ENCODE data around the gene B4GALNT4. TPM values are rescaled to one million over a fixed set of nuclear protein-coding genes. Genes with fewer than 3 reads are reported as not detected.

Gene B4GALNT4
- total RNA-seq, 4 donors from 2014 or later = 7.1 to 22.2 (median 14.1) TPM

DNA sequence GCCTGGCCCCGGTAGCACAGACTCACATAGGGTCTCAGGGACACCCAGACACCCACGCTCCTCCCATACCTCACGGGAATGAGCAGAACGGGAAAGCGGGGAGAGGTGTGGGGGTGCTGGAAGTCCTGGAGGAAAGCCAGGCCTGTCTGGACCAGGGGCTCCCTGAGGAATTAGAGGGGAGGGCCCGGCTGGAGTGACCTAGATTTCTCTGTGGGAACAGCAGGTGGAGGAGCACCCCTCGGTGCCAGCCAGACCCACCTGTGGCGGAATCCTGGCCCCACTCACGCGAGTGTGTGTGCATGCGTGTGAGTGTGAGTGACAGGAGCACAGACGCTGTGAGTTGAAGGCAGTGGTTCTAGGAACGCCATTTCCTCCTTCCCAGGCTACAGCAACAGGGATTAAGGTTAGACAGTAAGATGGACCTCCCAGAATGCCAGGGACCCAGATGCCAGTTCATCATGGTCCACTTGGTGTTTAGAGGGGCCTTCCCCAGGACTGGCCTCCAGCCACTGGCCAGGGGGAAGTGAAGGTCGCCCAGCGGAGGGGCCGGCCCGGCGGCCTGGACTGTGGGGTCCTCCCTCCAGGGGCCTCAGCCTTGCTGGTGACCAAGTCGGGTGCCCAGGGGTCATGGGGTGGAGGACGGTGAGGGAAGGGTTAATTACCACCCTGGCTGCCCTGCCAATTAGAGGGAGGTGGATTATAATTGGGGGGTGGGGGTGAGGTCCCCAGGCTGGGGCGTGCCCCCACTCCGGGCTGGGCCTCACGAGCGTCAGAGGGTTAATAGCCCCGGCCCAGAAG is 25.8 kb downstream of the B4GALNT4 start:
- Histone ChIP-seq H3K36me3 (no peaks in the 10 kb centered on the region), H3K4me1 (peaks cover 0 to 35% (median 8%) of the 10 kb centered on the region in 4 donors), H3K9me3 (no peaks in the 10 kb centered on the region), H3K27me3 (peaks cover 0 to 32% of the 10 kb centered on the region in 2 donors), H3K27ac (peak overlapping the region in 2 of 4 donors; percentile 21 to 81), H3K4me3 (peak overlapping the region in 1 of 4 donors; percentile 30)
- DNase-seq (ENCODE audit: low spot score in 2 of 2) = no peak
- 64 to 73% methylated on average over 24 to 25 of the region's 25 CpGs for WGBS, 2 donors
- TF ChIP-seq EP300 (IDR thresholded peaks at IDR 0.05) = no peak
- no peak for TF ChIP-seq POLR2A (IDR thresholded peaks at IDR 0.05)

DNA sequence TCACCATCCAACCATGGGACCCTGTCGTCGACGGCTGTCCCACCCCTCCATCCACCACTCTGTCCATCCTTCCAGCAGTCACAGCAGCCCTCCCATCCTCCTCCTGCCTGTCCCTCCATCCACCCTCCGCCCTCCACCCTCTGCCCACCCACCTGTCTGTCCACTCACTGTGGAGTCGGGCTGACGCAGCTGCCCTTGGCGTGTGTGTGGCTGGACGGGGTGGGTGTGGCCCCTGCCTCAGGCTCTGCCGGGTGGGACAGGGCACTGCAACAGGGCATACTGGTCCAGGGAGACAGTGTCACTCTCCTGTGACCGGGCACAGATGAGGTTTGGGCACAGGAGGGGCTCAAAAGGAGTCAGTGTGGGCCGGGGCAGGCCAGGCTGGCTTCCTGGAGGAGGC is 26.6 kb downstream of the B4GALNT4 start:
- 61 to 70% methylated on average over 11 of the region's 11 CpGs for WGBS, 2 donors
- DNase-seq (ENCODE audit: low spot score in 2 of 2) = no peak
- H3K4me1 ChIP-seq = peaks cover 0 to 39% (median 8%) of the 10 kb centered on the region in 4 donors
- no peaks in the 10 kb centered on the region for H3K9me3 ChIP-seq
- no peak overlapping the region for H3K4me3 ChIP-seq
- H3K27me3 ChIP-seq = peaks cover 0 to 36% of the 10 kb centered on the region in 2 donors
- H3K27ac ChIP-seq = no peak overlapping the region
- TF ChIP-seq, protein P1, sequence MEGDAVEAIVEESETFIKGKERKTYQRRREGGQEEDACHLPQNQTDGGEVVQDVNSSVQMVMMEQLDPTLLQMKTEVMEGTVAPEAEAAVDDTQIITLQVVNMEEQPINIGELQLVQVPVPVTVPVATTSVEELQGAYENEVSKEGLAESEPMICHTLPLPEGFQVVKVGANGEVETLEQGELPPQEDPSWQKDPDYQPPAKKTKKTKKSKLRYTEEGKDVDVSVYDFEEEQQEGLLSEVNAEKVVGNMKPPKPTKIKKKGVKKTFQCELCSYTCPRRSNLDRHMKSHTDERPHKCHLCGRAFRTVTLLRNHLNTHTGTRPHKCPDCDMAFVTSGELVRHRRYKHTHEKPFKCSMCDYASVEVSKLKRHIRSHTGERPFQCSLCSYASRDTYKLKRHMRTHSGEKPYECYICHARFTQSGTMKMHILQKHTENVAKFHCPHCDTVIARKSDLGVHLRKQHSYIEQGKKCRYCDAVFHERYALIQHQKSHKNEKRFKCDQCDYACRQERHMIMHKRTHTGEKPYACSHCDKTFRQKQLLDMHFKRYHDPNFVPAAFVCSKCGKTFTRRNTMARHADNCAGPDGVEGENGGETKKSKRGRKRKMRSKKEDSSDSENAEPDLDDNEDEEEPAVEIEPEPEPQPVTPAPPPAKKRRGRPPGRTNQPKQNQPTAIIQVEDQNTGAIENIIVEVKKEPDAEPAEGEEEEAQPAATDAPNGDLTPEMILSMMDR (IDR thresholded peaks at IDR 0.05) = no peak
- TF ChIP-seq POLR2A (IDR thresholded peaks at IDR 0.05) = no peak
- no peak for TF ChIP-seq EP300 (IDR thresholded peaks at IDR 0.05)
- H3K36me3 ChIP-seq = no peaks in the 10 kb centered on the region

GRCh38 chr11:396511-396947 is 27.2 kb downstream of the B4GALNT4 start:
- peaks cover 0 to 33% of the 10 kb centered on the region in 2 donors for H3K27me3 ChIP-seq
- no peaks in the 10 kb centered on the region for H3K36me3 ChIP-seq
- TF ChIP-seq POLR2A (IDR thresholded peaks at IDR 0.05) = no peak
- TF ChIP-seq, protein P1 (IDR thresholded peaks at IDR 0.05) = peak in 1 of 5 experiments; percentile 22

DNA sequence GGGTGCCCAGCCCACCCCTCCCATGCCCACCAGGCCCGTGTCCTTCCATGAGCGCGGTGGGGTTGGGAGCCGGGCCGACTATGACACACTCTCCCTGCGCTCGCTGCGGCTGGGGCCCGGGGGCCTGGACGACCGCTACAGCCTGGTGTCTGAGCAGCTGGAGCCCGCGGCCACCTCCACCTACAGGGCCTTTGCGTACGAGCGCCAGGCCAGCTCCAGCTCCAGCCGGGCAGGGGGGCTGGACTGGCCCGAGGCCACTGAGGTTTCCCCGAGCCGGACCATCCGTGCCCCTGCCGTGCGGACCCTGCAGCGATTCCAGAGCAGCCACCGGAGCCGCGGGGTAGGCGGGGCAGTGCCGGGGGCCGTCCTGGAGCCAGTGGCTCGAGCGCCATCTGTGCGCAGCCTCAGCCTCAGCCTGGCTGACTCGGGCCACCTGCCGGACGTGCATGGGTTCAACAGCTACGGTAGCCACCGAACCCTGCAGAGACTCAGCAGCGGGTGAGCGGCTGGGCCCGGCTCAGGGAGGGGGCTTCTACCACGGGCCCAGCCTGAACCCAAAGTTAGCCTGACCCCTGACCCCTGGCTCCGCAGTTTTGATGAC is 27.7 kb downstream of the B4GALNT4 start:
- Histone ChIP-seq H3K4me3 (peak overlapping the region; percentile 22 to 49 (median 30)), H3K4me1 (peaks cover 0 to 39% (median 8%) of the 10 kb centered on the region in 4 donors), H3K9me3 (no peaks in the 10 kb centered on the region), H3K27ac (no peak overlapping the region), H3K36me3 (no peaks in the 10 kb centered on the region), H3K27me3 (peaks cover 0 to 28% of the 10 kb centered on the region in 2 donors)
- DNase-seq (ENCODE audit: low spot score in 2 of 2) = peak in 1 of 2 donors; percentile 41
- TF ChIP-seq EP300 (IDR thresholded peaks at IDR 0.05) (peak in 1 of 2 donors; percentile 4), POLR2A (IDR thresholded peaks at IDR 0.05) (no peak)
- TF ChIP-seq, protein P1 (IDR thresholded peaks at IDR 0.05) = peak; percentile 19 to 86 (median 53)
- WGBS, 2 donors = 25 to 49% methylated on average over 10 to 40 of the region's 43 CpGs

More at GRCh38 chr11:396511-396947, 27.2 kb downstream of the B4GALNT4 start:
- no peak overlapping the region for H3K27ac ChIP-seq
- H3K9me3 ChIP-seq = no peaks in the 10 kb centered on the region
- H3K4me3 ChIP-seq = peak overlapping the region; percentile 22 to 49 (median 30)
- 44 to 46% methylated on average over 5 to 23 of the region's 23 CpGs for WGBS, 2 donors
- DNase-seq (ENCODE audit: low spot score in 2 of 2) = no peak
- peaks cover 0 to 39% (median 8%) of the 10 kb centered on the region in 4 donors for H3K4me1 ChIP-seq

- no peak for DNase-seq (ENCODE audit: low spot score in 2 of 2)
Measured at GRCh38 chr11:398826-399225, 29.5 kb downstream of the B4GALNT4 start.

More at GRCh38 chr11:398826-399225, 29.5 kb downstream of the B4GALNT4 start:
- no peaks in the 10 kb centered on the region for H3K36me3 ChIP-seq
- TF ChIP-seq EP300 (IDR thresholded peaks at IDR 0.05) (no peak), POLR2A (IDR thresholded peaks at IDR 0.05) (no peak)
- TF ChIP-seq, protein P1 (IDR thresholded peaks at IDR 0.05) = no peak
- no peak overlapping the region for H3K4me3 ChIP-seq
- no peak overlapping the region for H3K27ac ChIP-seq
- no peaks in the 10 kb centered on the region for H3K9me3 ChIP-seq
- peaks cover 0 to 20% of the 10 kb centered on the region in 2 donors for H3K27me3 ChIP-seq
- peaks cover 0 to 29% (median 6%) of the 10 kb centered on the region in 4 donors for H3K4me1 ChIP-seq
- 88 to 90% methylated on average over 16 to 20 of the region's 20 CpGs for WGBS, 2 donors

All from tibial nerve (tissue), 4 donors.